ENCODE results near the gene OGDH.

OGDH gene

DNA sequence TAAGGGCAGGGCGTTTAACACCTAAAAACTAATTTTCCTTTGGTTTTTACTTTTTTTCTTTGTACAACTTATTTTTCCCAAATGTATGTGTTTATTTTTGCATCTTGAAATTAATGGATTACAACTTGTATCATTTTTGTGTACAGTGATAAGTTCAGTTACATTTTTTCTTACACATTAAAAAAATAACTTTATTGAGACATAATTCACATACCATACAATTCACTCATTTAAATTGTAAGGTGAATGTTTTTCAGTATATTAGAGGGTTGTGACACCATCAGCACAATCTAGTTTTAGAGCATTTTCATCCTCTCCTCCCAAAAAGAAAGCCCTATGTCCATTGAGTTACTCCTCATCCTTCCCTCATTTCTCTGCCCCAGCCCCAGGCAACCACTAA, 11.6 kb downstream of the OGDH start:
- no peak overlapping the region for H3K4me3 ChIP-seq (ENCODE audit: control insufficient read depth, low read depth, low read length)
- DNase-seq (ENCODE audit: low read depth): no peak
- TF ChIP-seq, protein P1, sequence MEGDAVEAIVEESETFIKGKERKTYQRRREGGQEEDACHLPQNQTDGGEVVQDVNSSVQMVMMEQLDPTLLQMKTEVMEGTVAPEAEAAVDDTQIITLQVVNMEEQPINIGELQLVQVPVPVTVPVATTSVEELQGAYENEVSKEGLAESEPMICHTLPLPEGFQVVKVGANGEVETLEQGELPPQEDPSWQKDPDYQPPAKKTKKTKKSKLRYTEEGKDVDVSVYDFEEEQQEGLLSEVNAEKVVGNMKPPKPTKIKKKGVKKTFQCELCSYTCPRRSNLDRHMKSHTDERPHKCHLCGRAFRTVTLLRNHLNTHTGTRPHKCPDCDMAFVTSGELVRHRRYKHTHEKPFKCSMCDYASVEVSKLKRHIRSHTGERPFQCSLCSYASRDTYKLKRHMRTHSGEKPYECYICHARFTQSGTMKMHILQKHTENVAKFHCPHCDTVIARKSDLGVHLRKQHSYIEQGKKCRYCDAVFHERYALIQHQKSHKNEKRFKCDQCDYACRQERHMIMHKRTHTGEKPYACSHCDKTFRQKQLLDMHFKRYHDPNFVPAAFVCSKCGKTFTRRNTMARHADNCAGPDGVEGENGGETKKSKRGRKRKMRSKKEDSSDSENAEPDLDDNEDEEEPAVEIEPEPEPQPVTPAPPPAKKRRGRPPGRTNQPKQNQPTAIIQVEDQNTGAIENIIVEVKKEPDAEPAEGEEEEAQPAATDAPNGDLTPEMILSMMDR (IDR thresholded peaks at IDR 0.05; ENCODE audit: control insufficient read depth, insufficient read depth, low read depth, low read length, missing control alignments): no peak

DNA sequence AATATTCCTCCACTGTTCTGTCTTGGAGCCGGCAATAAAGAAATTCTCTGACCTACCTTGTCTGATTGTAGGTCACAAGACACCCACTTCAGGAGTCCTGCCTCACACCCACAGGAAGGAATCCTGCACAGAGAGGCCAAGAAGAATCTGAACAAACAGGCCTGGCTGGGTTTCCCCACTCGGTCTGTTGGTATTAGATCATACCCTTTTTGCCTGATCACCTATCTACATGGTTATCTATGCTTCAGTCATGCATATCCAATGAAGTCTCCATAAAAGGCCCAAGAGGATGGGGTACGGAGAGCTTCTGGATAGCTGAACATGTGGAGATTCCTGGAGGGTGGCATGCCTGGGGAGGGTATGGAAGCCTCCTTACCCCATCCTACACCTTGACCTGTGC, 12.3 kb downstream of the OGDH start:
- no peak overlapping the region for H3K4me3 ChIP-seq (ENCODE audit: control insufficient read depth, low read depth, low read length)
- TF ChIP-seq, protein P1 (IDR thresholded peaks at IDR 0.05; ENCODE audit: control insufficient read depth, insufficient read depth, low read depth, low read length, missing control alignments): no peak
- DNase-seq (ENCODE audit: low read depth): no peak

DNA sequence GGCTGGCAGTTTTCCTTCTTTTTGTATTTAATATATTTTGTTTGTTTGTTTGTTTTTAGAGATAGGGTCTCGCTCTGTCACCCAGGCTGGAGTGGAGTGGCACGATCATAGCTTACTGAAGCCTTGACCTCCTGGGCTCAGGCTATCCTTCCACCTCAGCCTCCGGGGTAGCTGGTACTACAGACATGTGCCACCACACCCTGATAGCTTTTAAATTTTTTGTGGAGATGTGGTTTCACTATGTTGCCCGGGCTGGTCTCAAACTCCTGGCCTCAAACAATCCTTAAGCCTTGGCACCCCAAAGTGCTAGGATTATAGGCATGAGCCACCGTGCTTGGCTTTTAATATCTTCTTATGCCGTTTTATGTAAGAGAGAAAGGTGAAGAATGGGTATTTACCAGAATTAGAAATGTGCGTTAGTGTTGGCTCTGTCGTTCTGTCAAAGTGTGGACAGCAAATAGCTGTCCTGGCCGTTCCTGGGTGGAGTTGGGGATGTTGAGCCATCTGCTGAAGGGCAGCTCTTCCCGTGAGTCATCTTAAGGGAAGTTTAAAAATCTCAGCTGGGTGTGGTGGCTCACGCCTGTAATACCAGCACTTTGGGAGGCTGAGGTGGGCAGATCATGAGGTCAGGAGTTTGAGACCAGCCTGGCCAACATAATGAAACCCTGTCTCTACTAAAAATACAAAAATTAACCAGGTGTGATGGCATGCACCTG, 14.8 kb downstream of the OGDH start:
- no peak overlapping the region for H3K4me3 ChIP-seq (ENCODE audit: control insufficient read depth, low read depth, low read length)
- no peak for DNase-seq (ENCODE audit: low read depth)
- TF ChIP-seq, protein P1 (IDR thresholded peaks at IDR 0.05; ENCODE audit: control insufficient read depth, insufficient read depth, low read depth, low read length, missing control alignments): no peak

DNA sequence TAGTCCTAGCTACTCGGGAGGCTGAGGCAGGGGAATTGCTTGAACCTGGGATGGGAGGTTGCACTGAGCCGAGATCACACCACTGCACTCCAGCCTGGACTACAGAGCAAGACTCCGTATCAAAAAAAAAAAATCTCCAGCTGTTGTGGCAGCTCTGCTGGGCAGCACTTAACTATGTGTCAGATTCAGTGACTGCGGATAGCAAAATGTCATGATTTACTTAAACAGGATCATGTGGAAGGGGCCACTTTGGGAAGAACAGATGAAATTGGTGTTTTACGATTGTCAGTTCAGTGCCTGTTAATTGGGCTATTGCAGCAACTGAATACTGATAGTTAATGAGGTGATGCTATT, 15.3 kb downstream of the OGDH start:
- H3K4me3 ChIP-seq (ENCODE audit: control insufficient read depth, low read depth, low read length): no peak overlapping the region
- DNase-seq (ENCODE audit: low read depth): no peak
- TF ChIP-seq, protein P1 (IDR thresholded peaks at IDR 0.05; ENCODE audit: control insufficient read depth, insufficient read depth, low read depth, low read length, missing control alignments): no peak

DNA sequence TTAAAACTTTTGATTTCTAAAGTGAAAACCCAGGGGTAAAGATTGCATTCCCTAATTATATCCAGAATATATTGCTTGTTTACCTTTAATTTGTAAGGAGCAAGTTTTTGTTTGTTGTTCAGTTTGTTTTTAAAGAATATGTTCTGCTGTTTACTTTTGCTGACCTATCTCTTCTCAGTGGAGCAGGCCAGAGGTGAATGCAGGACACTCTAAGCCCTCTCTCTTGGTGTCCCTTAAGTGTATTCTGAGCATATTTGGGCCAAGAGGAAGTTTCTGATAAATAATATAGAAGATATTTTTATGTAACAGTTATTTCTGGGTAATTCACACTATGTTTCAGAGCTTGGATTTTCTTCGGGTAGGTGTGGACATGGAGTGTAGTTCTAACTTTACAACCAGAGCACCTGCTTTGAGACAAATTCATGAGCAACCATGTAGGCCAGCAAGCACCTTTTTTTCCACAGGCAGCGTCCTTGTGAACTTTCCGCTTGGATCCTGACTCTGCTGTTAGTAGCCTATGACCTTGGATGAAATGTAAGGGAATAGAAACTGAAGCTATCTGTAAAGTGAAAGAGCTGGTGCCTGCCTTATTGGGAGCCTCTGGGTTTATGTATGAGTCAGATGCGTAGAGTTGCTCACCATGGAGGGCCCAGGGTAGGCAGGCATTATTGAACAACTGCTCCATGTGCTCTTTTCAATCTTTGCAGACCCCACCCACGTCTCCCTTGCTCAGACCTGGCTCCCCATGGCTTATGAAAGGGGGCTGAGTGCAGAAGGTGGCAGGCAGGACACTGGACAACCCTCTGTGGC, 16.1 kb downstream of the OGDH start:
- no peak overlapping the region for H3K4me3 ChIP-seq (ENCODE audit: control insufficient read depth, low read depth, low read length)

DNA sequence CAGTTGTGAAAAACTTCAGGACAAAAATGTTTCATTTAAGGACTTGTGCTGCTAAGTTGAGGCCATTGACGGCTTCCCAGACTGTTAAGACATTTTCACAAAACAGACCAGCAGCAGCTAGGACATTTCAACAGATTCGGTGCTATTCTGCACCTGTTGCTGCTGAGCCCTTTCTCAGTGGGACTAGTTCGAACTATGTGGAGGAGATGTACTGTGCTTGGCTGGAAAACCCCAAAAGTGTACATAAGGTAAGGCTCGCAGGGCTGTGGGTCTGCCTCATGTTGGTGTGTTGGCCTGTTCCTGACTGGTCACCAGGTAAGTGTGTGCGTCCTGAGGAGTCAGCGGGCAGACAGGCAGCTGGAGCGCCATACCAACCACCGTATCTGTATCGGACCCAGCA, 17.9 kb downstream of the OGDH start:
- DNase-seq (ENCODE audit: low read depth): no peak
- no peak overlapping the region for H3K4me3 ChIP-seq (ENCODE audit: control insufficient read depth, low read depth, low read length)
- TF ChIP-seq, protein P1 (IDR thresholded peaks at IDR 0.05; ENCODE audit: control insufficient read depth, insufficient read depth, low read depth, low read length, missing control alignments): no peak

More for the DNA sequence above, 16.1 kb downstream of the OGDH start:
- TF ChIP-seq, protein P1 (IDR thresholded peaks at IDR 0.05; ENCODE audit: control insufficient read depth, insufficient read depth, low read depth, low read length, missing control alignments): no peak
- DNase-seq (ENCODE audit: low read depth): no peak

Measured in AG09309 (cell line).